HG02571 (cell line): Measurements from ENCODE around the gene CASTOR1.

Experiments
- ATAC-seq: cut with Tn5 transposase; IDR thresholded peaks from one replicate; pipeline ENCODE4 v1.9.1; 2021; ENCODE audit warnings: mild to moderate bottlenecking, moderate library complexity; ENCODE audit not compliant: unreplicated experiment

CASTOR1 gene

DNA sequence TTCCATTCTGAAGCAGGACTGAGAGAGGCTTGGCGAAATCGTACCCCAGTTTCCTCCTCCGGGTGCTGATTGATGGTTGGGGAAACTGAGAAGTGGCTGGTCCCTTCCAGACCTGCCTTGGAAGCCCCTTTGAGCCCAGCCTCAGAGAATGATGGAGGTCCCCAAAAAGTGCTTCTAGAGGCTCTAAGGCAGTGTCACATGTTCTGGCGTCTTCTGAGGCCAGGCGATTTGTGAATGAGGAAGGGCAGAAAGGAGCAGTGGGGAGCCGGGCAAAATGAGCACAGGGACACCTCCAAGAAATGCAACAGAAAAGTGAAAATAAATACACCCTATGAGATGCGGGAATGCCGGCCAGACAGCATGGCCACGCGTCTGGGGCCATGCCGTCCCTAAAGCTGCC is 41.7 kb downstream of the CASTOR1 start:
- ATAC-seq = no peak

DNA sequence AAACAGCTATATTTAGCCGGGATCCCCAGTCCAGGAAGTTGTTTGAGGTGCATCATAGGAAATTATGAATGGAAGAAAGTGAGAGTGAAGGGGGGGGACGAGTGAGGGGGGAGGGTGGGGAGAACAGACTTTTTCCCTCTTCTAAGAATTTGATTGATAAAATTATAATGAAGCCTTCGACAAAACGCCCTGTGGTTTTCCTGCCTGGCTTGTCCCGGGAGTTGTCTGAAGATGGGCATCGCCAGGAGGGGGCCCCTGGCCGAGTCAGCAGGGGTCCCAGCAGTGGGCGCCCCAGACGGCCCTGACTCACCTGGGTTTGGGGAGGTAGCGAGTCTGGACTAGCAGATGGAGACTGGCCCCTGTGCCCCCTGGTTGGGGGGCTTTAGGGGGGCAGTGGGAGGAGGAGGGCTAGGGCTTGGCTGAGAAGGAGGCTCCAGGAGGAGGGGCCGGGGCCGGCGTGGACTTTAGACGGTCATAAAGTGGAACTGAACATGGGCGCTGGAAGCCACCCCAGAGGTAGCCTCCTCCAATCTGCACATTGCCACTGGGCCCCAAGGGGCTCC is 42.4 kb downstream of the CASTOR1 start:
- no peak for ATAC-seq

GRCh38 chr22:30245985-30246813 is 43.1 kb downstream of the CASTOR1 start, which contains the start of gene LIF:
Gene LIF (minus strand): TSS chr22:30246759. CDS start chr22:30246695, 64 bp downstream.
- no peak for ATAC-seq

DNA sequence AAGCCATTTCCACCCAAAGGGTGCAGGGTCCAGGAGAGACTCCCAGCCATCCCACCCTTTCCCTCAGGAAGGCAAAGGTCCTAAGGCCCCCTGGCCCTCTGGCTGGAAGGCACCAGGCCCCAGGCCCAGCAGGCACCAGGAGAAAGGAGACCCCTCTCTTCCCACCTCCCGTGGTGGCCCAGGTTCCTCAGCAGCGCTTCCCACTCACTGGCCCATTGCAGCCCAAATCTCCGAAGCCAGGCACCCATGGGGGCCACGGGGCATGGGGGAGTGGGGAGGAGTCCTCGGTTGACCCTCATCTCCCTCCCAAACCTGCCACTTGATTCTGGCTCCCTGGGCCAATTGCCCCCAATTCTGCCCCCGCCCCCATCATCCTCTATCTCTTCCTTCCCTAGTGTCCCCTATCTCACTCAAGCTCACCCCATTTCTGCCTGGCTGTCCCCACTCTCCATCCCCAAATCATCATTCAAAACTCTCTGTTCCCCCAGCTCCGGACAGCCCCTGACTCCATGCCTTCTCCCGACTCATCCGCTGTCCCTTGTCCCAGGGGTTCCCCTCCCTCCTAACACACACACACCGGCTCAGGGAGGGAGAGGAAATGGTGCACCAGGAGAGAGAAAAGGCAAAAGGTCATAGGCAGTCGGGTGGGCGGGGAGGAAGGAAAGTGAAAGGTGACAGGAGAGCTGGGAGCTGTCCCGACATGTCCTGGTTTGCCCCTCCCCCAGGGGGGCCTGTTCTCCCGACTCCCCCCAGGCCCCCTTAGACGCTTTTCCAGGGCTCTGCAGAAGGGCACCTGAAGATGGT is 43.9 kb downstream of the CASTOR1 start:
- ATAC-seq = no peak

DNA sequence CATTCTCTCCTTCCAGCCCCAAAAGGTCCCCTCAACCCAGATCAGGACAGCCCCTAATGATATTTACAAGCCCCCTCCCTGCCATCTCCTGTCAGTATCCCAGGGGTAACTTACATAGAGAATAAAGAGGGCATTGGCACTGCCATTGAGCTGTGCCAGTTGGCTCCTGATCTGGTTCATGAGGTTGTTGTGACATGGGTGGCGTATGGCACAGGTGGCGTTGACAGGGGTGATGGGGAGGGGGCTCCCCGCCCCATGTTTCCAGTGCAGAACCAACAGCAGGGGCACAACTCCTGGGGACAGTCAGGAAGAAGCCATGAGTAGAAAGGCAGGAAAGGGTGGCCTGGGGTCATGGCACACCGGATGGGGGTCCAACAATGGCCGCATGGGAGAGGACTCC is 44.7 kb downstream of the CASTOR1 start:
- no peak for ATAC-seq

DNA sequence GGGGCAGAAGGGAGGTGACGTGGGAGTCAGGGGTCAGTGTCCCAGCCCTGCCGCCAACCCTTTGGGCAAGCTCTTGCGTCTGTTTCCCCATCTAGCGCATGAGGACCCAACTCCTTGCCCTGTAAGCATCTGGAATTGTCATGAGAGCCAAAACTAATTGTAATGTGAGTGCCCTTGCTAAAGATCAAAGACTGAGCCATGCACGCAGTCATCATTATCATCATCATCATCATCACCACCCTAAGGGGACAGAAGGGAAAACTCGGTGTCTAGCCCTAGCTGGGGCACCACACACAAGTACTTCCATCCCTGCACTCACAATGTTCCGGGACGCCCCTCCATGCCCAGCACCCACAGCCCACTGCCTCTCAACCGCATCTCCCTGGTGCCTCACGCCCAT is 45.2 kb downstream of the CASTOR1 start:
- no peak for ATAC-seq

- ATAC-seq = no peak
These were observed 45.6 kb downstream of the CASTOR1 start for GRCh38 chr22:30243661-30244060.

DNA sequence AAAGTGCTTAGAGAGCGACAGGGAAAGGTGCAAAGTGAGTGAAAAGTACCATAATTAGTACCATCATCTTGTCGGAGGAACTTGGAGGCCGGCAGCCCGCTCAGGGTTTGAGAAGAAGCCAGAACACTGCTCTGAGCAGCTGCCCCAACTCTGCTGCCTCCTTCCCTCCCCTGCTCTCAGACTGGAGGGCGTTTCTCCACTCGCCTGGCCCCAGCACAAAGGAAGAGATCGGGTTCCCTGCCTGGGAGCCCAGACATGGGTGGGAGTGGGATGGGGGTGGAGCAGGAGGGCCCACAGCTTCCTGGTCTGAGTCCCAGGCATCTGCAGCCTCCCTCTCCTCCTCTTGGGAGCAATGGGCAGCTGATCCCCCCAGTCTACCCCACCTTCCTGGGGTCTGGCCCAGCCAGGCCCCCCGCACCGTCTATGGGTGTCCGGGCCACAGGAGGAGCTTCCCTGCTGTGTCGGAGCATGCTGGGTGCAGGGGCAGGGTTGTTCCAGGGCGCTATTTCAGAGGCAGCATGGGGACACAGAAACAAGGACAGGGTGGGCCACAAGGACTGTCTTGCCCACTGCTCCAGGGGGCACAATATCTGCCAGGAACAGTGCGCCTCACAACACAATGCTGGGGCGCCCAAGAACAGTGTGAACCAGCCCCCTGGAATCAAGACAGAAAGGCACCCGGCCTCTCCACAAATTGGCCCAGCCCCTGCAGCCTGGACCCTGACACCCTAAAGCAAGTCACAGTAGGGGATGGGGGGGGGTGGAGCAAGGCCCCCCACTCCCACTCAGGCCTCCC is 47.5 kb downstream of the CASTOR1 start:
- no peak for ATAC-seq

GRCh38 chr22:30240541-30241417 is 48.5 kb downstream of the CASTOR1 start:
- ATAC-seq = no peak

- ATAC-seq = no peak
These were observed 49.6 kb downstream of the CASTOR1 start for GRCh38 chr22:30239488-30240405.

- ATAC-seq = no peak
These were observed 50.4 kb downstream of the CASTOR1 start for GRCh38 chr22:30238661-30239487.

DNA sequence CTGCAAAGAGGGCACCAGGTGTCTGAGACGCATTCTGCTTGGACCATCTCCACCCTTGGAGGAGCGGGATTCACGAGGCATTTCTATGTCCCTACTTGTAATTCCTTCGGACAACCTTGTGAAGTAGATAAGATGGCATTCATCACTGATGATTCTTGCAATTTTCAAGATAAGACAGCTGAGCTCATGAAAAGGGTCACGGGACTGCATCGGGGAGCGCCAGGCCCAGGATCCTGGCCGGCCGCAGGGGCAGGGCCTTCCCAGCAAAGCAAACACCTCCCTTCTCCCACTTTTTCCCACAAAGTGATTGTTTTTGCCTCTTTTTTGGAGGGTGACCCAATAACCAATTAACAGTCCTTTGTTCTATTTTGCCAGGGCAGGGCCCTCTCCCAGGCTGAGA is 51.2 kb downstream of the CASTOR1 start:
- no peak for ATAC-seq

DNA sequence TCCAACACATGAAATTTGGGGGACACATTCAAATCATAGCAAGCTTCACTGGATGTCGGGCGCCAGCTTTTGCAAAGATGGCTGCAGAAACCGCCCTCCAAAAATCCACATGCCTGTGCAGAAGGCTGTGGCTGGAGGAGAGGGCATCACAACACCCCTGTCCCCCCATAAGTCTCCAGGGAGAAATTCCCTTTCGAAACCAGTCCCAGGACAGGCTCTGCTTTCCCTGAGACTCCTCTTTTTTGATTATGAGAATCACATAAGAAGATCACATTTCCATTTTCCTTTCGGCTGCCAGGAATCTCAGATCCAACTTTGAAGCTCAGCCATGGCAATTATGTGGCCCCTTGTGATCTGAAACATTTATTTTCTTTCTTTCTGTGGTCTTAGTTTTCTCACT is 52.4 kb downstream of the CASTOR1 start:
- no peak for ATAC-seq

GRCh38 chr22:30235687-30236170 is 53.6 kb downstream of the CASTOR1 start:
- ATAC-seq = no peak
